BJ (cell line): ENCODE measurements around the gene PCDH9. TPM values are rescaled to one million over a fixed set of nuclear protein-coding genes. Genes with fewer than 3 reads are reported as not detected.

Experiments
- CTCF ChIA-PET: fragments of 350-600 bp; formaldehyde crosslinking; extraction: SDS; loops from one replicate; lab custom pipeline; 2021; ENCODE audit warnings: antibody characterized with exemption, inconsistent platforms; lab: Yijun Ruan, JAX
- POLR2A ChIA-PET: fragments of 300-600 bp; sonication (Branson Sonifier 250); formaldehyde crosslinking; extraction: SDS; loops from one replicate; lab custom pipeline; 2021; ENCODE audit warnings: antibody characterized with exemption; lab: Charles Lee
- DNase-seq: peaks from one replicate; pipeline ENCODE4 v3.0.0-alpha.2; 2011; ENCODE audit warnings: low read depth
- H3K27me3 ChIP-seq: 2 replicates; pipeline ENCODE4 v1.6.0; 2011; ENCODE audit warnings: low read length; ENCODE audit not compliant: control insufficient read depth, insufficient read depth
- H3K36me3 ChIP-seq: 2 replicates; pipeline ENCODE4 v1.5.1; 2011; ENCODE audit warnings: low read length; ENCODE audit not compliant: control insufficient read depth, insufficient read depth
- H3K4me3 ChIP-seq: 2 replicates; pipeline ENCODE4 v1.5.1; 2011; ENCODE audit warnings: low read depth, mild to moderate bottlenecking, control low read depth, low read length
- CTCF ChIP-seq: IDR thresholded peaks from 2 replicates; pipeline ENCODE4 v1.5.1; 2011; ENCODE audit warnings: low read depth, mild to moderate bottlenecking, control low read depth, inconsistent platforms, low read length, moderate library complexity; ENCODE audit not compliant: insufficient read depth
- polyA plus RNA-seq: library from polyadenylated mRNA; depleted of rRNA; stranded (reverse); fragments of >200 nt; gene quantifications from 2 replicates; pipeline ENCODE4 v1.2.3, GENCODE V29; 2011

The PCDH9 gene
- polyA plus RNA-seq, 1 experiment: 2.3 TPM

- peak; percentile 18 for DNase-seq
- Histone ChIP-seq H3K4me3 (no peak overlapping the region), H3K27me3 (no peaks in the 10 kb centered on the region), H3K36me3 (no peaks in the 10 kb centered on the region)
- ChIA-PET POLR2A (no interaction called here), CTCF (interaction anchor here (0.7 to 1.3 kb wide), 5 partner anchors 8 to 1574 kb away, joined by 3 read pairs; no protein-coding TSS in a partner anchor)
- TF ChIP-seq CTCF: peak; percentile 63
Observed at GRCh38 chr13:67224148-67224846, 5.8 kb downstream of the PCDH9 start.

- H3K27me3 ChIP-seq: no peaks in the 10 kb centered on the region
- DNase-seq: no peak
- H3K4me3 ChIP-seq: no peak overlapping the region
- ChIA-PET POLR2A (no interaction called here), CTCF (interaction anchor here (0.7 to 1.3 kb wide), 5 partner anchors 9 to 1573 kb away, joined by 3 read pairs; no protein-coding TSS in a partner anchor)
- no peaks in the 10 kb centered on the region for H3K36me3 ChIP-seq
- no peak for TF ChIP-seq CTCF
Observed at GRCh38 chr13:67223742-67224141, 6.4 kb downstream of the PCDH9 start.

- DNase-seq: peak; percentile 39
- no peaks in the 10 kb centered on the region for H3K36me3 ChIP-seq
- ChIA-PET CTCF (interaction anchor here (1.0 to 1.3 kb wide), 2 partner anchors 10 to 604 kb away, joined by 3 read pairs; no protein-coding TSS in a partner anchor), POLR2A (no interaction called here)
- no peak overlapping the region for H3K4me3 ChIP-seq
- no peak for TF ChIP-seq CTCF
- H3K27me3 ChIP-seq: no peaks in the 10 kb centered on the region
Observed at GRCh38 chr13:67223024-67223423, 7.1 kb downstream of the PCDH9 start.

GRCh38 chr13:67221630-67222226, 8.4 kb downstream of the PCDH9 start:
- ChIA-PET POLR2A (no interaction called here), CTCF (interaction anchor here (0.9 kb wide), 1 partner anchor 17 kb away, joined by 3 read pairs; no protein-coding TSS in a partner anchor)
- Histone ChIP-seq H3K36me3 (no peaks in the 10 kb centered on the region), H3K4me3 (no peak overlapping the region), H3K27me3 (no peaks in the 10 kb centered on the region)
- no peak for TF ChIP-seq CTCF
- no peak for DNase-seq

- Histone ChIP-seq H3K36me3 (no peaks in the 10 kb centered on the region), H3K27me3 (no peaks in the 10 kb centered on the region), H3K4me3 (no peak overlapping the region)
- no peak for TF ChIP-seq CTCF
- DNase-seq: no peak
- POLR2A ChIA-PET: no interaction called here
- CTCF ChIA-PET: no interaction called here
Observed at GRCh38 chr13:67219113-67219512, 11.0 kb downstream of the PCDH9 start.
